Measurements from ENCODE around the gene NELL1.

DNA sequence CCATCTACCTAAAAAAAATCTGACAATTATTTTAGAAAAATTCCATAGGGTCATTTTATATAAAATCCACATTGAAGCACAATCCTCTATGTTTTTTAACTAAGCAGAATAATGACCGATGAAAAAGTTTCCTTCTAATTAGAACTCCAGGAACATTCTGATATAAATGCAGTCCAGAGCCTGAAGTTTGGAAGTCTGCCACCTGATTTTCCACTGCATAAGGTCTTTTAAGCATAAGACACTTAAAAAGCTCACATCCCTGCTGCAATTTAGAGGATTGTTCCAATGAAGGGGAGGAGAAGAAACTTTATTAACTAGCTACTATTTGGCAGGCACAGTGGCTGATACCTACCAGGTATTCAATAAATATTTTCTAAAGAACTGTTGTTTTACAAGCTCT, 953.2 kb downstream of the NELL1 start:
- TF ChIP-seq, protein P1, sequence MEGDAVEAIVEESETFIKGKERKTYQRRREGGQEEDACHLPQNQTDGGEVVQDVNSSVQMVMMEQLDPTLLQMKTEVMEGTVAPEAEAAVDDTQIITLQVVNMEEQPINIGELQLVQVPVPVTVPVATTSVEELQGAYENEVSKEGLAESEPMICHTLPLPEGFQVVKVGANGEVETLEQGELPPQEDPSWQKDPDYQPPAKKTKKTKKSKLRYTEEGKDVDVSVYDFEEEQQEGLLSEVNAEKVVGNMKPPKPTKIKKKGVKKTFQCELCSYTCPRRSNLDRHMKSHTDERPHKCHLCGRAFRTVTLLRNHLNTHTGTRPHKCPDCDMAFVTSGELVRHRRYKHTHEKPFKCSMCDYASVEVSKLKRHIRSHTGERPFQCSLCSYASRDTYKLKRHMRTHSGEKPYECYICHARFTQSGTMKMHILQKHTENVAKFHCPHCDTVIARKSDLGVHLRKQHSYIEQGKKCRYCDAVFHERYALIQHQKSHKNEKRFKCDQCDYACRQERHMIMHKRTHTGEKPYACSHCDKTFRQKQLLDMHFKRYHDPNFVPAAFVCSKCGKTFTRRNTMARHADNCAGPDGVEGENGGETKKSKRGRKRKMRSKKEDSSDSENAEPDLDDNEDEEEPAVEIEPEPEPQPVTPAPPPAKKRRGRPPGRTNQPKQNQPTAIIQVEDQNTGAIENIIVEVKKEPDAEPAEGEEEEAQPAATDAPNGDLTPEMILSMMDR (IDR thresholded peaks at IDR 0.05): no peak
- TF ChIP-seq POLR2A (IDR thresholded peaks at IDR 0.05): no peak

All from adrenal gland (tissue), 5 donors.